GM18870 (cell line): ENCODE results near the gene TAS2R16.
"Not testable (repeated sequence)": the region's sequence is repeated elsewhere in the genome, so short reads cannot be mapped to it uniquely, and the experiment has no call there.

Source experiments
- ATAC-seq: cut with Tn5 transposase; IDR thresholded peaks from one replicate; pipeline ENCODE4 v1.9.1; 2021; ENCODE audit warnings: moderate library complexity; ENCODE audit not compliant: unreplicated experiment

Gene TAS2R16

DNA sequence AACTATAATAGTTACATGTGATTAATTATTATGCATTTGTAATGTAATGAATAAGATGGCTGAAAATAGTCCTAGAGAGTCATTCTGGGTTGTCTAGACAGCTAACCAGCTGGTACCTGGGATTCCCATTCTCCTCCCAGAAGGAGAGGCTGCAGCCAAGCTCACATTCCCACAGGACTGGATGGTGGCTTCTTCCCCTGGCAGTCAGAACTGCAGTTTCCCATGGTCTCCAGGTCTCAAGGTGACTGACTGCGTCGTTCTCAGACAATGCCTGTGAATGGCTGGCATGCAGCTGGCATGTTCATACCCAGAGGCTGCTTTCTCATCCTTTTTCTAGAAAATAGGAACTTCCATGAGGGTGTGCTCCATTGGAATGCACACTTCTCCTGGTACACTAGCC is 21.3 kb downstream of the TAS2R16 start:
- ATAC-seq, result no peak

DNA sequence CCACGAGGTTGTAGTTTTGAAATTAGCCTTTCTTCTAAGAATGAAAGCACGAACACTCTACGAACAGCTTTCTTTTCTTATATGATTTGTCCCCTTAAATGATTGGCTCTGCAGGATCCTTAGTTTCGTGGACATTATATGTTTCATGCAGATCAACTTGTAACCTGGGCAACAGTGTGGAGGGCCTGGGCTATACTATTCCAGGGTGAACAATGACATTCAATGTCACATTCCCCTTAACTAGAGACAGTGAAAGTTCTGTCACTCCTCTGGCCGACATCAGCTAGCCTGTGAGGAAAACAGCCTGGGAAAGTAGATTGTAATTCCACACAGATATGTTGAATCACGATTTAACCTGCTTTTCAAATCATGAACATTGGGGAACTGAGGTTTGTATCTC is 23.4 kb downstream of the TAS2R16 start:
- ATAC-seq, result no peak

DNA sequence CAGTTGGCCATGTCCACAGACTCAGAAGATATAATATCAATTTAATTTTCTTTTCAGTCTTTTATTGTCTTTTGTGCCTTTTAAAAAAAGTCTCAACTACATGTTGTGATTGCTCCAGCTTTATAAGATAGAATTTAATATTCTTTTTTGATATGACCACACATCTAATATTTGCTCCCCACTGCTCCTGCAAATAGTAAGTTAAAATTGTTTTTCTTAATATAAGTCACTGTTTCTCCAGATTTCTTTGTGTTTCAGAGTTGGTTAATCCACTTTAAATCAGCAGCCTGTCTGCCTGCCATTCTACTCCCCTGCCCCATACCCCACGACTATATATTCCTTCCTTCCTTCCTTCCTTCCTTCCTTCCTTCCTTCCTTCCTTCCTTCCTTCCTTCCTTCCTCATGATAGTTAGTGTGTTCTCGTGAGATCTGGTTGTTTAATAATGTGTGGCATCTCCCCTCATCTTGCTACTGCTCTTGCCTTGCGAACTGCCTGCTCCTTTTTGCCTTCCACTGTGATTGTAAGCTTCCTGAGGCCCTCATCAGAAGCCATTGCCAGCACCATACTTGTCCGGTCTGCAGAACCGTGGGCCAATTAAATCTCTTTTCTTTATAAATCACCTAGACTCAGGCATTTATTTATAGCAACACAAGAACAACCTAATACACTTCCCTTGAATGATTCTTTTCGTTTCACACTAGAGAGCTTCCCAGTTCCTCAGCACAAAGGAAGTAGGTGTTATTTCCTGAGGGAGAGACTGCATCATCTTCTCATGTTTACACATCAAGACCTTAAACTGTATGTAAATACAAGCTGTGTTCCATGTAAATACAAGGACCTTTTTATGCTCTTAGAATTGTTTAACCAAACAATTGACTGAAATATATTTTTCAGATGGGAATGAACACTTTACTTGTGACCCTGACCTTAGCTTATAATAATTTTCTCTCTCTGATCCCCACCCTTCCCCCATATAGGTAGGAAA is 24.5 kb downstream of the TAS2R16 start:
- ATAC-seq, result no peak

DNA sequence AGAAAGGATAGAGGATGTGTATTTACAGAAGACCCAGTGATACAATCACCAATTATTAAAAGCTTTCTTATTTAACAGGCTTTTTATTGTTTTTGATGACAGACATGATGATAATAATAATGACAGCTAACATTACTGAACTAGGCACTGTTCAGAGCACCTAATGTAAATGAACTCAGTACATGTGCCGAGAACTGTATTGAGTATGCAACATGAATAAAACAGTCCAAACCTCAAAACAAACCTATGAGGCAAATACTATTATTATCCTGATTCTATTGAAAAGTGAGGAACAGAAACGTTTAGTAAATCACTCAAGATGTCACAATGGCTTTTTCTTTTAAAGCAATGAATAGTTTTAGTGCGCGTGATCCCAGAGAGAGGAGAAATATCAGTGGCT is 27.1 kb downstream of the TAS2R16 start:
- no peak for ATAC-seq

DNA sequence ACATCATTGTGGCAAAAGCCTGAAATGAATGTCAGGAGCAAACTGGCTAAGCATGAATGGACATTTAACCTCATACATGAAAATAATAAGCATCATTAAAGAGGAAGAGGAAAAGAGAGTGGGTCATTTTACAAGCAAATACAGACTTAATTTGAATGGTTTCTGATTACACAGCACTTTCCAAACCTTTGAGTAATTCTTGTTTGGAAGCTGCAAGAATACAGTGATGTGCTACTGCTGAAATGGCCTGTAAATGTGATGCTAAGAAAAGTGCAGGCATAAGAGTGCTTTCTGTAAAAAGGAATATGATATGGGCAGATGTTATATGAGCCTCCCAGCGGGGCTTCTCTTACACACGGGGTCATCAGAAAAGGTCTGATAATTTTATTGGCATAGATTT is 30.2 kb downstream of the TAS2R16 start:
- ATAC-seq, result no peak

DNA sequence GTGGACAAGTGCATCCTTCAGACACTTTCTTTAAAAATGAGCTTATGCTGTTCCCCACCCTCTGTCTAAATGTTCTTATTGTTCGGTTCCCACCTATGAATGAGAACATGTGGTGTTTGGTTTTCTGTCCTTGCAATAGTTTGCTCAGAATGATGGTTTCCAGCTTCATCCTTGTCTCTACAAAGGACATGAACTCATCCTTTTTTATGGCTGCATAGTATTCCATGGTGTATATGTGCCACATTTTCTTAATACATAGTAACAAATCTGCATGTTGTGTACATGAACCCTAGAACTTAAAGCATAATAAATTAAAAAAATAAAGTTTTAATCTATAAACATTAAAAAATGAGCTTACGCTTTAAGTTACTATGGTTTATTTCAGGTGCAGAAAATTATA is 41.8 kb downstream of the TAS2R16 start:
- not testable (repeated sequence) for ATAC-seq

DNA sequence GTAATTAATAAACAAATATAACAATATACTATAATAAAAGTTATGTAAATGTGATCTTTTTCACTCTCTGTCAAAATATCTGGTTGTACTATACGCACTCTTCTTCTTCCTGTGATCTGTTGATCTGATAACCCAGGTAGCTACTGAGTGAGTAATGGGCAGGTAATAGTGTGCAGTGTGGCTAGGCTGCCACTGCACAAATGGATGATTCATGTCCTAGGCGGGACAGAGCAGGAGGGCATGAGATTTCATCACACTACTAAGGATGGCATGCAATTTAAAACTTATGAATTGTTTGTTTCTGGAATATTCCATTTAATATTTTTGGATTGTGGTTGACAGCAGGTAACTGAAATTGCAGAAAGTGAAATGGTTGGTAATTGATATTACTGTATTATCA is 44.5 kb downstream of the TAS2R16 start:
- no peak for ATAC-seq

DNA sequence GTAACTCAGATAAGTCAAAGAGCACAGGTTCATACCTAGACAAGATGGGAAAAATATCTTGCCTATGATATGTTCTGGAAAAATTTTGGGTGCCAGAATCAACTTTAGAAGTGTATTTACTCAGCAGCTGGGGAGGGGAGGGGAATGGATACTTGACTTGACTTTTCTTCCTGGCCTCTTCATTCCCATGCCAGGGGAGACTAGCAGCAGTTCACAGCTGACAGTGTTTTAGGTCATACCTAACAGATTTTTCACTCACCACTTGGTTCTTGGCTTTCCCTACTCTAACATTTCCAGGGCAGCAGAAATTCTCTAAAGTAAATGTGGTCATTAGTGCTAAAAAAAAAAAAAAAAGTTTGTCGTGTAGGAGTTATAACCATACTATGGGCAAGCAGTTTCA is 46.3 kb downstream of the TAS2R16 start:
- no peak for ATAC-seq
